Measurements from ENCODE around the gene ZSCAN29.

GRCh38 chr15:43318990-43319771 lies 51.7 kb downstream of the ZSCAN29 start:
- TF ChIP-seq CTCF (IDR thresholded peaks at IDR 0.05) (no peak), POLR2A (IDR thresholded peaks at IDR 0.05) (no peak)
